Activated CD4-positive, alpha-beta memory T cell treated with anti-CD3 and anti-CD28 coated beads, Interleukin-2, amount 10 ng/mL, durations not matched to agents 7 days and 5 days (primary cell): ENCODE data around the gene DGKD. TPM values are rescaled to one million over a fixed set of nuclear protein-coding genes. Genes with fewer than 3 reads are reported as not detected.
"Not testable (repeated sequence)": the region's sequence is repeated elsewhere in the genome, so short reads cannot be mapped to it uniquely, and the experiment has no call there.

Experiments used
- CTCF ChIA-PET: fragments of 350-600 bp; sonication (Branson Sonifier 250); formaldehyde crosslinking; loops from one replicate; lab custom pipeline; 2021; ENCODE audit warnings: antibody characterized with exemption, inconsistent platforms; lab: Charles Lee
- POLR2A ChIA-PET: fragments of 350-600 bp; sonication (Branson Sonifier 250); formaldehyde crosslinking; loops from one replicate; lab custom pipeline; 2021; ENCODE audit warnings: antibody characterized with exemption; lab: Charles Lee
- DNase-seq: peaks from one replicate; pipeline ENCODE4 v3.0.0-alpha.2; 2020
- H3K27ac Mint-ChIP-seq: one replicate; pipeline ENCODE4 v1.8.0; 2021; ENCODE audit warnings: mild to moderate bottlenecking, mixed read lengths
- H3K27me3 Mint-ChIP-seq: one replicate; pipeline ENCODE4 v1.8.0; 2021; ENCODE audit warnings: mixed read lengths
- H3K36me3 Mint-ChIP-seq: one replicate; pipeline ENCODE4 v1.8.0; 2021; ENCODE audit warnings: low read depth, mixed read lengths
- H3K4me1 Mint-ChIP-seq: one replicate; pipeline ENCODE4 v1.8.0; 2021; ENCODE audit warnings: mixed read lengths
- H3K4me3 Mint-ChIP-seq: one replicate; pipeline ENCODE4 v1.8.0; 2021; ENCODE audit warnings: mild to moderate bottlenecking, mixed read lengths
- H3K9me3 Mint-ChIP-seq: one replicate; pipeline ENCODE4 v1.8.0; 2021; ENCODE audit warnings: mixed read lengths
- total RNA-seq, 2 experiments: library from RNA; stranded (reverse); gene quantifications; one replicate each; pipeline ENCODE4 v1.2.3, GENCODE V29; 2021

The DGKD gene
- total RNA-seq, 2 experiments from 2014 or later: 77.8 to 78.3 TPM

DNA sequence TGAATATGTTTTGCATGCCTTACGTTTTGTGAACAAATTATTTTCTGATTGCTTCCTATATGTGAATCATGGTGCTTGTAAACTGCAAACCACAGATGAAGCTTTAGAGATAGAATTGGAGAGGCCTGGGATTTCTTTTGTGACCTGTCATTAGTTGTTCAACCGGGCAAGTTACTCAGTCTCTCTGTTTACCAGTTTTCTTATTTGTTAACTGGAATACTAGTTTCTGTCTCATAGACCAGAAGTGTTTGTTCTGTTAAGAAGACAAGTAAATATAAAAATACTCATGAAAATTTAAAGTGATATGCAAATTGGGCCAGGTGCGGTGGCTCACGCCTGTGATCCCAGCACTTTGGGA is 27.3 kb downstream of the DGKD start:
- ChIA-PET POLR2A (no interaction called here), CTCF (no interaction called here)
- Mint-ChIP-seq H3K36me3 (peaks cover 8% of the 10 kb centered on the region), H3K9me3 (no peaks in the 10 kb centered on the region), H3K4me1 (peaks cover 42% of the 10 kb centered on the region), H3K4me3 (no peak overlapping the region), H3K27ac (no peak overlapping the region), H3K27me3 (no peaks in the 10 kb centered on the region)
- no peak for DNase-seq

DNA sequence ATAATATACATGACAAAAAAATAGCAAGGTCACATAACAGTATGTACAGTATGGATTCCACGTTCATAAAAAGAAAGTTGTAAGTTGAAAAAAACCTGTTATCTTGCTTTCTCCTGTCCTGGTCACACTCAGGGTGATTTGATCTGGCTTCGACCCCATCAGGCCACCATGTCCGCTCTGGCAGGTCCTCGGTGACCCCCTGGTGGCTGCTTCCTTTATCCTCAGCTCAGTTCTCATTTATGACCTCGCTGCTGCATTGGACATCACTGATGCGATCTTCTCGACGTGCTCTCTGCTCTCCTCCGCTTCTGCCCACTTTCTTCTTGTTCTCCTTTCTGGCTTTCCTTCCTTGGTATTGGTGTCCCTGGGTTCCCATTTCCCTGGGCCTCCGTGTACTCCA is 29.7 kb downstream of the DGKD start:
- peaks cover 5% of the 10 kb centered on the region for H3K36me3 Mint-ChIP-seq
- peaks cover 41% of the 10 kb centered on the region for H3K4me1 Mint-ChIP-seq
- ChIA-PET POLR2A (interaction anchor here (0.9 kb wide), 1 partner anchor 15 kb away, joined by 3 read pairs; no protein-coding TSS in a partner anchor), CTCF (interaction anchor here (1.2 to 2.3 kb wide), 4 partner anchors 10 to 59 kb away, joined by 3 to 7 read pairs (median 4); no protein-coding TSS in a partner anchor)
- no peaks in the 10 kb centered on the region for H3K9me3 Mint-ChIP-seq
- H3K27me3 Mint-ChIP-seq: no peaks in the 10 kb centered on the region
- no peak for DNase-seq
- H3K4me3 Mint-ChIP-seq: no peak overlapping the region
- no peak overlapping the region for H3K27ac Mint-ChIP-seq

- Mint-ChIP-seq H3K36me3 (peaks cover 13% of the 10 kb centered on the region), H3K4me1 (peaks cover 41% of the 10 kb centered on the region), H3K27ac (peak overlapping the region; percentile 70), H3K9me3 (no peaks in the 10 kb centered on the region), H3K27me3 (no peaks in the 10 kb centered on the region), H3K4me3 (no peak overlapping the region)
- no peak for DNase-seq
- CTCF ChIA-PET: interaction anchor here (1.2 to 2.3 kb wide), 4 partner anchors 11 to 58 kb away, joined by 3 to 7 read pairs (median 4); no protein-coding TSS in a partner anchor
- POLR2A ChIA-PET: interaction anchor here (0.9 kb wide), 1 partner anchor 16 kb away, joined by 3 read pairs; no protein-coding TSS in a partner anchor
Measured at GRCh38 chr2:233384811-233385488, 30.7 kb downstream of the DGKD start.

DNA sequence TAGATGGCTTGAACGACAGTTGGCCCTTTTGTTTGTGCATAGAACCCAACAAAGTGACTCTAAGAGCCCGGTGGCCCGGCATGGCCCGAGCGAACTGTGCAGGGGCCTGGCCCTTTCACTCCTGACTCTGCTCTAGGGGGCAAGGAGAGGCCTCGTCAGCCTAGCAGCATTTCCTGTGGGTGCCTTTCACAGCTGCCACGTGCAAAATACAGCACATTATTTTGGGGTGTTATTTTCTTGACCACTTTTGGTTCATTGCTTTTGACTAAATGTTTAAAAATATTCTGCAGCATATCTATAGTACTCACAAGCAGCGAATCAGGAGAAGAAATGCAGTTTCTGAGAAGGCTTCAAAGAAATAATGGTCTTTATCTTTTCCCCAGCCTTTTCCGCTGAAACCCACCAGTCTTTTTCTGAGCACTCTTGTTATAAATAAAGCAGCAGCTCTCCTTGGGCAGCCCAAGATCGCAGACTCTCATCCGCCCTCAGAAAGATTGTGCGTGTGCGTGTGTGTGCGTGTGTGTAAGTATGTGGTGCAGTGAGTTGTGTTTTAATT is 31.3 kb downstream of the DGKD start:
- peak overlapping the region; percentile 33 for H3K4me3 Mint-ChIP-seq
- no peaks in the 10 kb centered on the region for H3K9me3 Mint-ChIP-seq
- CTCF ChIA-PET: interaction anchor here (1.7 to 2.3 kb wide), 2 partner anchors 19 to 20 kb away, joined by 4 to 7 read pairs; no protein-coding TSS in a partner anchor
- peaks cover 39% of the 10 kb centered on the region for H3K4me1 Mint-ChIP-seq
- POLR2A ChIA-PET: no interaction called here
- DNase-seq: no peak
- H3K27ac Mint-ChIP-seq: peak overlapping the region; percentile 70
- peaks cover 16% of the 10 kb centered on the region for H3K36me3 Mint-ChIP-seq
- no peaks in the 10 kb centered on the region for H3K27me3 Mint-ChIP-seq

- no peaks in the 10 kb centered on the region for H3K27me3 Mint-ChIP-seq
- ChIA-PET CTCF (no interaction called here), POLR2A (no interaction called here)
- no peak overlapping the region for H3K4me3 Mint-ChIP-seq
- no peak overlapping the region for H3K27ac Mint-ChIP-seq
- peaks cover 20% of the 10 kb centered on the region for H3K36me3 Mint-ChIP-seq
- no peak for DNase-seq
- peaks cover 31% of the 10 kb centered on the region for H3K4me1 Mint-ChIP-seq
- no peaks in the 10 kb centered on the region for H3K9me3 Mint-ChIP-seq
Measured at GRCh38 chr2:233386382-233387041, 32.2 kb downstream of the DGKD start.

GRCh38 chr2:233387225-233387624 is 32.9 kb downstream of the DGKD start:
- peaks cover 22% of the 10 kb centered on the region for H3K36me3 Mint-ChIP-seq

DNA sequence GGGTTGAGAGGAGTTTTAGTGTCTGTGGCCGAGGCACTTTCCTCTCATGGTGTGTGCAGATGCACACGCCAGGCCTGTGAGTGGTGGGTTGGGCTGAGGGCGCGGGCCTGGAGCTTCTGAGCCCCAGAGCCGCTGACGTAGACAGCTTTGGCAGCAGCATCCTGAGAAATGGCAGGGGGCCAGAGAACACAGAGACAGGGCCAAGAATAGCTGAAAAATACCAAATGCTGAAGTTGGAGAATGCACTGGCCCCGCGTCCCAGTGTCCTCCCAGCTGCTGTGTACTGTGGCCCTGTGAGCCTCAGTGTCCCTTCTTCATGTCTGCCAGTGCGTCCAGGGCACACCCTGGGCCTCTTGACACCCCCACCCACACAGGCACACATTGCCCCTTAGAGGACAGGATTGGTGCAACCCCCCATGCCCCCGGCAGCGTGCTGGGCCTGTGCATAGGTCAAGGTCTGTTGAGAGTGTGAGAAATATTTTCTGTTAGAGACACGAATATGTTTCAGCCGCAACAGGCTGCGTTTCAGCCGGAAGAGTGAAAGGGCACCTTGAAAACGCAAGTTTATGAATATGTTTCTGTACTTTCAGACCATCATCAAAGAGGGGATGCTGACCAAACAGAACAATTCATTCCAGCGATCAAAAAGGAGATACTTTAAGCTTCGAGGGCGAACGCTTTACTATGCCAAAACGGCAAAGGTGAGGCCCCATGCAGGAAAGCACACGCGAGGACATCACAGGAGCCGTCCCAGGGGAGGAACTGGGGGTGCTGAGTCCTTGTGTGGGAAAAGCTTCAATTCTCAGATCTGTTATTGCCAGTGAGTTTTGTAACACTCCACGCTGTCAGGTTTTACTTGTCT is 33.6 kb downstream of the DGKD start:
- POLR2A ChIA-PET: no interaction called here
- DNase-seq: no peak
- Mint-ChIP-seq H3K4me3 (no peak overlapping the region), H3K4me1 (peaks cover 27% of the 10 kb centered on the region), H3K27ac (no peak overlapping the region), H3K9me3 (no peaks in the 10 kb centered on the region), H3K27me3 (no peaks in the 10 kb centered on the region), H3K36me3 (peaks cover 22% of the 10 kb centered on the region)
- CTCF ChIA-PET: interaction anchor here (0.6 to 1.5 kb wide), 3 partner anchors 55 to 958 kb away, joined by 3 to 7 read pairs (median 6); no protein-coding TSS in a partner anchor

More at GRCh38 chr2:233387225-233387624, 32.9 kb downstream of the DGKD start:
- Mint-ChIP-seq H3K4me1 (peaks cover 31% of the 10 kb centered on the region), H3K27me3 (no peaks in the 10 kb centered on the region), H3K4me3 (no peak overlapping the region), H3K9me3 (no peaks in the 10 kb centered on the region), H3K27ac (no peak overlapping the region)
- POLR2A ChIA-PET: no interaction called here
- CTCF ChIA-PET: interaction anchor here (0.6 to 1.5 kb wide), 2 partner anchors 56 to 957 kb away, joined by 3 to 7 read pairs; no protein-coding TSS in a partner anchor
- no peak for DNase-seq

- Mint-ChIP-seq H3K36me3 (peaks cover 25% of the 10 kb centered on the region), H3K9me3 (no peaks in the 10 kb centered on the region), H3K4me3 (no peak overlapping the region), H3K4me1 (peaks cover 19% of the 10 kb centered on the region), H3K27me3 (no peaks in the 10 kb centered on the region), H3K27ac (no peak overlapping the region)
- POLR2A ChIA-PET: no interaction called here
- no peak for DNase-seq
- CTCF ChIA-PET: interaction anchor here (0.6 to 1.4 kb wide), 2 partner anchors 54 to 329 kb away, joined by 3 to 4 read pairs; no protein-coding TSS in a partner anchor
Measured at GRCh38 chr2:233389601-233390125, 35.4 kb downstream of the DGKD start.

DNA sequence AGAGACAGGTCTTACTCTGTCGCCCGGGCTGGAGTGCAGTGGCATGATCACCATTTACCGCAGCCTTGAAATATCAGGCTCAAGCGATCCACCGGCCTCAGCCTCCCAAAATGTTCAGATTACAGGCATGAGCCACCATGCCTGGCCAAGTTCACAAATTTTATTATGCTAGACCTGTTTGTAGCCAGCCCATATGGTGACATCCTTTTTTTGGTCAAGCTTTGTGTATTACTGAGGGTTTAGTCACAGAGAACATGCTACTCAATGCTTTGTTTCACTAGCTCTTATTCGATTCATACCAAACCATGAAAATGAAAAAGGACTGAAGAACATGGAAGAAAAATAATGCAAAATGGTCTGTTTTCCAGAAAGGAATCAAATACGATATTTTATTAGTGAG is 41.4 kb downstream of the DGKD start:
- CTCF ChIA-PET: interaction anchor here (1.1 to 1.3 kb wide), 2 partner anchors 21 to 48 kb away, joined by 3 to 6 read pairs; no protein-coding TSS in a partner anchor
- H3K27ac Mint-ChIP-seq: no peak overlapping the region
- DNase-seq: no peak
- POLR2A ChIA-PET: no interaction called here
- no peak overlapping the region for H3K4me3 Mint-ChIP-seq
- peaks cover 35% of the 10 kb centered on the region for H3K4me1 Mint-ChIP-seq
- peaks cover 38% of the 10 kb centered on the region for H3K36me3 Mint-ChIP-seq
- no peaks in the 10 kb centered on the region for H3K27me3 Mint-ChIP-seq
- no peaks in the 10 kb centered on the region for H3K9me3 Mint-ChIP-seq

DNA sequence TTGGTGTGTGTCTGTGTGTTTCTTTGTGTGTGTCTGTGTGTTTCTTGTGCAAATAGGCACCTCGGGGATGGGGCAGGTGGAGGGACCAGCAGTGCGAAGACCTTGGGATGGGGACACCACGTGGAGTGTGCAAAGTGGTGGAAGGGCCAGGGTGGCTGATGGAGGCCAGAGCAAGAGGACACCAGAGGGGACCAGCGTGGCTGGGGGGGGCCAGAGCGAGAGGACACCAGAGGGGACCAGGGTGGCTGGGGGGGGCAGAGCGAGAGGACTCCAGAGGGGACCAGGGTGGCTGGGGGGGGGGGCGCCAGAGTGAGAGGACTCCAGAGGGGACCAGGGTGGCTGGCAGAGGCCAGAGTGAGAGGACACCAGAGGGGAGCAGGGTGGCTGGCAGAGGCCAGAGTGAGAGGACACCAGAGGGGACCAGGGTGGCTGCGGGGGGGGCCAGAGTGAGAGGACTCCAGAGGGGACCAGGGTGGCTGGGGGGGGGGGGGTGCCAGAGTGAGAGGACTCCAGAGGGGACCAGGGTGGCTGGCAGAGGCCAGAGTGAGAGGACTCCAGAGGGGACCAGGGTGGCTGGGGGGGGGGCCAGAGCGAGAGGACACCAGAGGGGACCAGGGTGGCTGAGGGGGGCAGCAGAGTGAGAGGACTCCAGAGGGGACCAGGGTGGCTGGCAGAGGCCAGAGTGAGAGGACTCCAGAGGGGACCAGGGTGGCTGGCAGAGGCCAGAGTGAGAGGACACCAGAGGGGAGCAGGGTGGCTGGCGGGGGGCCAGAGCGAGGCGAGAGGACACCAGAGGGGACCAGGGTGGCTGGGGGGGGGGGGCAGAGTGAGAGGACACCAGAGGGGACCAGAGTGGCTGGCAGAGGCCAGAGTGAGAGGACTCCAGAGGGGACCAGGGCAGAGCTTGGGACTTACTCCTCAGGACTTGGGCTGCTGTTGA is 42.7 kb downstream of the DGKD start:
- Mint-ChIP-seq H3K36me3 (peaks cover 32% of the 10 kb centered on the region), H3K4me1 (peaks cover 40% of the 10 kb centered on the region)
- POLR2A ChIA-PET, H3K9me3 Mint-ChIP-seq, H3K27ac Mint-ChIP-seq, H3K27me3 Mint-ChIP-seq, H3K4me3 Mint-ChIP-seq, DNase-seq: not testable (repeated sequence)
- CTCF ChIA-PET: interaction anchor here (1.3 kb wide), 1 partner anchor 19 kb away, joined by 3 read pairs; no protein-coding TSS in a partner anchor
